Smooth muscle cell (in vitro differentiated cells): Measurements from ENCODE around the gene EPHB1. TPM values are rescaled to one million over a fixed set of nuclear protein-coding genes. Genes with fewer than 3 reads are reported as not detected.

Source experiments
- DNase-seq: peaks from one replicate; lab custom pipeline; 2025; ENCODE audit not compliant: unreplicated experiment; lab: John Stamatoyannopoulos, UW
- H2AFZ ChIP-seq: fragments of 200-600 bp; sonication (generic); 2 replicates; pipeline ENCODE4 v1.6.0; 2016; ENCODE audit warnings: antibody characterized with exemption, low read depth, mild to moderate bottlenecking
- H3F3A ChIP-seq: fragments of 200-600 bp; sonication (generic); 2 replicates; pipeline ENCODE4 v1.6.0; 2017; ENCODE audit warnings: antibody characterized with exemption, low read depth
- H3K27ac ChIP-seq: fragments of 200-600 bp; sonication (generic); 2 replicates; pipeline ENCODE4 v1.5.1; 2016; ENCODE audit warnings: low read depth, mild to moderate bottlenecking
- H3K27me3 ChIP-seq: fragments of 200-600 bp; sonication (generic); 2 replicates; pipeline ENCODE4 v1.6.1; 2016; ENCODE audit warnings: low read depth, mild to moderate bottlenecking
- H3K36me3 ChIP-seq: fragments of 200-600 bp; sonication (generic); 2 replicates; pipeline ENCODE4 v1.5.1; 2016; ENCODE audit warnings: low read depth
- H3K4me1 ChIP-seq: fragments of 200-600 bp; sonication (generic); 2 replicates; pipeline ENCODE4 v1.5.1; 2016; ENCODE audit warnings: low read depth
- H3K4me2 ChIP-seq: fragments of 200-600 bp; sonication (generic); 2 replicates; pipeline ENCODE4 v1.6.0; 2016; ENCODE audit warnings: mild to moderate bottlenecking
- H3K4me3 ChIP-seq: fragments of 200-600 bp; sonication (generic); 2 replicates; pipeline ENCODE4 v1.5.1; 2016; ENCODE audit warnings: mild to moderate bottlenecking
- H3K79me2 ChIP-seq: fragments of 200-600 bp; sonication (generic); 2 replicates; pipeline ENCODE4 v1.6.0; 2016; ENCODE audit warnings: low read depth, mild to moderate bottlenecking
- H3K9ac ChIP-seq: fragments of 200-600 bp; sonication (generic); 2 replicates; pipeline ENCODE4 v1.6.0; 2016; ENCODE audit warnings: low read depth
- H3K9me3 ChIP-seq: fragments of 200-600 bp; sonication (generic); replicated peaks from 2 replicates; pipeline ENCODE4 v1.5.1; 2016; ENCODE audit warnings: low read depth
- H4K20me1 ChIP-seq: fragments of 200-600 bp; sonication (generic); 2 replicates; pipeline ENCODE4 v1.6.0; 2016; ENCODE audit warnings: low read depth
- WGBS: methylation state at CpG from one replicate; pipeline ENCODE4 v1.1.7; 2016; ENCODE audit warnings: low lambda C conversion rate; 5-methylcytosine and 5-hydroxymethylcytosine counted together
- polyA plus RNA-seq: library from polyadenylated mRNA; unstranded; fragments of >200 nt; fragmentation: Nextera tagmentation; extraction: Ambion mirVana; gene quantifications from 2 replicates; pipeline ENCODE4 v1.2.1, GENCODE V29; 2016
- total RNA-seq: library from RNA; depleted of rRNA; stranded (reverse); fragments of >200 nt; gene quantifications from 2 replicates; pipeline ENCODE4 v1.2.3, GENCODE V29; 2014
- TF ChIP-seq, protein P1 (sequence below): fragments of 200-600 bp; sonication (generic); IDR thresholded peaks from 2 replicates; pipeline ENCODE4 v1.5.1; 2017; ENCODE audit warnings: borderline replicate concordance, mild to moderate bottlenecking, antibody characterized with exemption; ENCODE audit not compliant: insufficient read depth, poor library complexity, severe bottlenecking

EPHB1 gene
- total and polyA plus RNA-seq, 2 experiments from 2014 or later = 2.5 to 2.6 TPM

GRCh38 chr3:134766290-134766689, 28.8 kb upstream of the EPHB1 start:
- 100% methylated on average over 1 of the region's 1 CpG for WGBS
- H3K27me3 ChIP-seq = no peaks in the 10 kb centered on the region
- H3K9ac ChIP-seq = no peak overlapping the region
- no peak overlapping the region for H3K27ac ChIP-seq
- H4K20me1 ChIP-seq = no peaks in the 10 kb centered on the region
- H3K4me3 ChIP-seq = no peak overlapping the region
- no peaks in the 10 kb centered on the region for H3F3A ChIP-seq
- TF ChIP-seq, protein P1, sequence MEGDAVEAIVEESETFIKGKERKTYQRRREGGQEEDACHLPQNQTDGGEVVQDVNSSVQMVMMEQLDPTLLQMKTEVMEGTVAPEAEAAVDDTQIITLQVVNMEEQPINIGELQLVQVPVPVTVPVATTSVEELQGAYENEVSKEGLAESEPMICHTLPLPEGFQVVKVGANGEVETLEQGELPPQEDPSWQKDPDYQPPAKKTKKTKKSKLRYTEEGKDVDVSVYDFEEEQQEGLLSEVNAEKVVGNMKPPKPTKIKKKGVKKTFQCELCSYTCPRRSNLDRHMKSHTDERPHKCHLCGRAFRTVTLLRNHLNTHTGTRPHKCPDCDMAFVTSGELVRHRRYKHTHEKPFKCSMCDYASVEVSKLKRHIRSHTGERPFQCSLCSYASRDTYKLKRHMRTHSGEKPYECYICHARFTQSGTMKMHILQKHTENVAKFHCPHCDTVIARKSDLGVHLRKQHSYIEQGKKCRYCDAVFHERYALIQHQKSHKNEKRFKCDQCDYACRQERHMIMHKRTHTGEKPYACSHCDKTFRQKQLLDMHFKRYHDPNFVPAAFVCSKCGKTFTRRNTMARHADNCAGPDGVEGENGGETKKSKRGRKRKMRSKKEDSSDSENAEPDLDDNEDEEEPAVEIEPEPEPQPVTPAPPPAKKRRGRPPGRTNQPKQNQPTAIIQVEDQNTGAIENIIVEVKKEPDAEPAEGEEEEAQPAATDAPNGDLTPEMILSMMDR = no peak
- no peak overlapping the region for H2AFZ ChIP-seq
- H3K4me2 ChIP-seq = no peak overlapping the region
- no peak for DNase-seq
- no peaks in the 10 kb centered on the region for H3K9me3 ChIP-seq
- no peaks in the 10 kb centered on the region for H3K4me1 ChIP-seq
- no peaks in the 10 kb centered on the region for H3K36me3 ChIP-seq
- H3K79me2 ChIP-seq = no peaks in the 10 kb centered on the region

GRCh38 chr3:134768116-134768515, 26.9 kb upstream of the EPHB1 start:
- TF ChIP-seq, protein P1 = no peak
- no peak overlapping the region for H3K9ac ChIP-seq
- DNase-seq = no peak
- no peak overlapping the region for H3K4me2 ChIP-seq
- no peaks in the 10 kb centered on the region for H3F3A ChIP-seq
- no peak overlapping the region for H3K4me3 ChIP-seq
- no peaks in the 10 kb centered on the region for H4K20me1 ChIP-seq
- H2AFZ ChIP-seq = no peak overlapping the region
- no peaks in the 10 kb centered on the region for H3K79me2 ChIP-seq
- no peaks in the 10 kb centered on the region for H3K36me3 ChIP-seq
- H3K4me1 ChIP-seq = no peaks in the 10 kb centered on the region
- no peaks in the 10 kb centered on the region for H3K27me3 ChIP-seq
- no peaks in the 10 kb centered on the region for H3K9me3 ChIP-seq
- WGBS = 48% methylated on average over 3 of the region's 3 CpGs
- H3K27ac ChIP-seq = no peak overlapping the region

DNA sequence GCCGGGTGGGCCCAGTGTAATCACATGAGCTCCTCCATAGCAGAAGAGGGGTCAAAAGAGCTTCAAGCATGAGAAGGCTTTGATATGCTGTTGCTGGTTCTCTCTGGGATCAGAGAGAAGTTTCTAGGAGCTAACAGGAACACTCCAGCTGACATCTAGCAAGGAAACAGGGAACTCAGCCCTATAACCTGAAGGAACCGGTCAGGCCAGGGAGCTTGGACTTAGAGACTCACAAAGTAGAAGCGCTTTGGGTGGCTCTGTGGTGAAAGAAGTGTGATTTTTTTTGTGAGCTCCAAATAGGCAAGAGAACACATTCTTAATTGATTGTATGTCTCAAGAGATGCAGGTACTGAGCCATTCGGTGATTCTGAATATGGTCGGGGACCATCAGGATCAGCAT, 26.2 kb upstream of the EPHB1 start:
- no peak for DNase-seq
- Histone ChIP-seq H4K20me1 (no peaks in the 10 kb centered on the region), H3K79me2 (no peaks in the 10 kb centered on the region), H2AFZ (no peak overlapping the region), H3F3A (no peaks in the 10 kb centered on the region), H3K27me3 (no peaks in the 10 kb centered on the region), H3K27ac (no peak overlapping the region), H3K9me3 (no peaks in the 10 kb centered on the region), H3K4me3 (no peak overlapping the region), H3K4me1 (no peaks in the 10 kb centered on the region), H3K36me3 (no peaks in the 10 kb centered on the region), H3K4me2 (no peak overlapping the region), H3K9ac (no peak overlapping the region)
- TF ChIP-seq, protein P1 = no peak
- WGBS = 88% methylated on average over 5 of the region's 5 CpGs

- H3K4me3 ChIP-seq = no peak overlapping the region
- no peak overlapping the region for H3K4me2 ChIP-seq
- H3F3A ChIP-seq = no peaks in the 10 kb centered on the region
- no peaks in the 10 kb centered on the region for H4K20me1 ChIP-seq
- no peak overlapping the region for H2AFZ ChIP-seq
- no peak overlapping the region for H3K9ac ChIP-seq
- DNase-seq = no peak
- no peaks in the 10 kb centered on the region for H3K79me2 ChIP-seq
- WGBS = 91% methylated on average over 2 of the region's 2 CpGs
- H3K9me3 ChIP-seq = no peaks in the 10 kb centered on the region
- no peaks in the 10 kb centered on the region for H3K4me1 ChIP-seq
- peaks cover 2% of the 10 kb centered on the region for H3K27me3 ChIP-seq
- no peak overlapping the region for H3K27ac ChIP-seq
- H3K36me3 ChIP-seq = no peaks in the 10 kb centered on the region
- TF ChIP-seq, protein P1 = no peak
Observed at GRCh38 chr3:134769287-134769868, 25.7 kb upstream of the EPHB1 start.
